ENCODE measurements around the gene CTCFL.

The CTCFL gene

DNA sequence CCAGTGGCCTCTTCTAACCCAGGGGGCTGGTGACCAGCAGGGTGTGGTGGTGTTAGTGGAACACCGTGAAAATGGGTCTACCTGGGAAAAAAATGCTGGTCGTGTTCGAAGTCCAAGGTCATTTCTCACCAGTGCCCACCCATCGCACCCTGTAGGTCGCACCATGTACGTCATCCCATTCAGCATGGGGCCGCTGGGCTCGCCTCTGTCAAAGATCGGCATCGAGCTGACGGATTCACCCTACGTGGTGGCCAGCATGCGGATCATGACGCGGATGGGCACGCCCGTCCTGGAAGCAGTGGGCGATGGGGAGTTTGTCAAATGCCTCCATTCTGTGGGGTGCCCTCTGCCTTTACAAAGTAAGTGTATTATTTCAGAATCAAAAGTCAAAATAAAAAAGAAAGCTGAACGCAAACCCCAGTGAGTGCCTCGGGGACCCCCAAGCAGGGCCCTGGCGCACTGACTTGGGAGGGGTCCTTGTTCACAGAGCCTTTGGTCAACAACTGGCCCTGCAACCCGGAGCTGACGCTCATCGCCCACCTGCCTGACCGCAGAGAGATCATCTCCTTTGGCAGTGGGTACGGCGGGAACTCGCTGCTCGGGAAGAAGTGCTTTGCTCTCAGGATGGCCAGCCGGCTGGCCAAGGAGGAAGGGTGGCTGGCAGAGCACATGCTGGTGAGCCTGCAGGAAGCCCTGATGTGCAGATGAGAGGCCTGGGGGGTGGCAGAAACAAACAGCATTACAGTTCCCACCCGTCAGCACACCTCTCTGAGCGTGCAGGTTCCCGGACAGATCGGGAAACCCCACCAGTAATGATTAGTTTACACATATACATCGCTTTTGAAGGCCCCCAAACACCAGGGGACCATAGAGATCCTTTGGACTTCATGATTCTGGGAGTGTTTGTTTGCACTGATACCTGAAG is 37.9 kb upstream of the CTCFL start:
- H3K27me3 ChIP-seq (ENCODE audit: insufficient read depth, poor library complexity, severe bottlenecking), result no peaks in the 10 kb centered on the region
- DNase-seq (ENCODE audit: low read depth in 1 of 2, low spot score in 1 of 2), result no peak
- no peak overlapping the region for H3K4me3 ChIP-seq (replicated peaks; ENCODE audit: insufficient read depth, low read length)
- H3K27ac ChIP-seq (replicated peaks), result no peak overlapping the region
- TF ChIP-seq, protein P1, sequence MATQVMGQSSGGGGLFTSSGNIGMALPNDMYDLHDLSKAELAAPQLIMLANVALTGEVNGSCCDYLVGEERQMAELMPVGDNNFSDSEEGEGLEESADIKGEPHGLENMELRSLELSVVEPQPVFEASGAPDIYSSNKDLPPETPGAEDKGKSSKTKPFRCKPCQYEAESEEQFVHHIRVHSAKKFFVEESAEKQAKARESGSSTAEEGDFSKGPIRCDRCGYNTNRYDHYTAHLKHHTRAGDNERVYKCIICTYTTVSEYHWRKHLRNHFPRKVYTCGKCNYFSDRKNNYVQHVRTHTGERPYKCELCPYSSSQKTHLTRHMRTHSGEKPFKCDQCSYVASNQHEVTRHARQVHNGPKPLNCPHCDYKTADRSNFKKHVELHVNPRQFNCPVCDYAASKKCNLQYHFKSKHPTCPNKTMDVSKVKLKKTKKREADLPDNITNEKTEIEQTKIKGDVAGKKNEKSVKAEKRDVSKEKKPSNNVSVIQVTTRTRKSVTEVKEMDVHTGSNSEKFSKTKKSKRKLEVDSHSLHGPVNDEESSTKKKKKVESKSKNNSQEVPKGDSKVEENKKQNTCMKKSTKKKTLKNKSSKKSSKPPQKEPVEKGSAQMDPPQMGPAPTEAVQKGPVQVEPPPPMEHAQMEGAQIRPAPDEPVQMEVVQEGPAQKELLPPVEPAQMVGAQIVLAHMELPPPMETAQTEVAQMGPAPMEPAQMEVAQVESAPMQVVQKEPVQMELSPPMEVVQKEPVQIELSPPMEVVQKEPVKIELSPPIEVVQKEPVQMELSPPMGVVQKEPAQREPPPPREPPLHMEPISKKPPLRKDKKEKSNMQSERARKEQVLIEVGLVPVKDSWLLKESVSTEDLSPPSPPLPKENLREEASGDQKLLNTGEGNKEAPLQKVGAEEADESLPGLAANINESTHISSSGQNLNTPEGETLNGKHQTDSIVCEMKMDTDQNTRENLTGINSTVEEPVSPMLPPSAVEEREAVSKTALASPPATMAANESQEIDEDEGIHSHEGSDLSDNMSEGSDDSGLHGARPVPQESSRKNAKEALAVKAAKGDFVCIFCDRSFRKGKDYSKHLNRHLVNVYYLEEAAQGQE (IDR thresholded peaks at IDR 0.05; ENCODE audit: insufficient replicate concordance, low read depth), result no peak
- TF ChIP-seq SPI1 (IDR thresholded peaks at IDR 0.05; ENCODE audit: borderline replicate concordance, low read depth) (no peak), GABPA (IDR thresholded peaks at IDR 0.05; ENCODE audit: low read depth) (no peak), POLR2AphosphoS5 (IDR thresholded peaks at IDR 0.05; ENCODE audit: low read depth) (no peak)
- TF ChIP-seq, protein P2, sequence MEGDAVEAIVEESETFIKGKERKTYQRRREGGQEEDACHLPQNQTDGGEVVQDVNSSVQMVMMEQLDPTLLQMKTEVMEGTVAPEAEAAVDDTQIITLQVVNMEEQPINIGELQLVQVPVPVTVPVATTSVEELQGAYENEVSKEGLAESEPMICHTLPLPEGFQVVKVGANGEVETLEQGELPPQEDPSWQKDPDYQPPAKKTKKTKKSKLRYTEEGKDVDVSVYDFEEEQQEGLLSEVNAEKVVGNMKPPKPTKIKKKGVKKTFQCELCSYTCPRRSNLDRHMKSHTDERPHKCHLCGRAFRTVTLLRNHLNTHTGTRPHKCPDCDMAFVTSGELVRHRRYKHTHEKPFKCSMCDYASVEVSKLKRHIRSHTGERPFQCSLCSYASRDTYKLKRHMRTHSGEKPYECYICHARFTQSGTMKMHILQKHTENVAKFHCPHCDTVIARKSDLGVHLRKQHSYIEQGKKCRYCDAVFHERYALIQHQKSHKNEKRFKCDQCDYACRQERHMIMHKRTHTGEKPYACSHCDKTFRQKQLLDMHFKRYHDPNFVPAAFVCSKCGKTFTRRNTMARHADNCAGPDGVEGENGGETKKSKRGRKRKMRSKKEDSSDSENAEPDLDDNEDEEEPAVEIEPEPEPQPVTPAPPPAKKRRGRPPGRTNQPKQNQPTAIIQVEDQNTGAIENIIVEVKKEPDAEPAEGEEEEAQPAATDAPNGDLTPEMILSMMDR (IDR thresholded peaks at IDR 0.05; ENCODE audit: insufficient read depth, low read length), result no peak

DNA sequence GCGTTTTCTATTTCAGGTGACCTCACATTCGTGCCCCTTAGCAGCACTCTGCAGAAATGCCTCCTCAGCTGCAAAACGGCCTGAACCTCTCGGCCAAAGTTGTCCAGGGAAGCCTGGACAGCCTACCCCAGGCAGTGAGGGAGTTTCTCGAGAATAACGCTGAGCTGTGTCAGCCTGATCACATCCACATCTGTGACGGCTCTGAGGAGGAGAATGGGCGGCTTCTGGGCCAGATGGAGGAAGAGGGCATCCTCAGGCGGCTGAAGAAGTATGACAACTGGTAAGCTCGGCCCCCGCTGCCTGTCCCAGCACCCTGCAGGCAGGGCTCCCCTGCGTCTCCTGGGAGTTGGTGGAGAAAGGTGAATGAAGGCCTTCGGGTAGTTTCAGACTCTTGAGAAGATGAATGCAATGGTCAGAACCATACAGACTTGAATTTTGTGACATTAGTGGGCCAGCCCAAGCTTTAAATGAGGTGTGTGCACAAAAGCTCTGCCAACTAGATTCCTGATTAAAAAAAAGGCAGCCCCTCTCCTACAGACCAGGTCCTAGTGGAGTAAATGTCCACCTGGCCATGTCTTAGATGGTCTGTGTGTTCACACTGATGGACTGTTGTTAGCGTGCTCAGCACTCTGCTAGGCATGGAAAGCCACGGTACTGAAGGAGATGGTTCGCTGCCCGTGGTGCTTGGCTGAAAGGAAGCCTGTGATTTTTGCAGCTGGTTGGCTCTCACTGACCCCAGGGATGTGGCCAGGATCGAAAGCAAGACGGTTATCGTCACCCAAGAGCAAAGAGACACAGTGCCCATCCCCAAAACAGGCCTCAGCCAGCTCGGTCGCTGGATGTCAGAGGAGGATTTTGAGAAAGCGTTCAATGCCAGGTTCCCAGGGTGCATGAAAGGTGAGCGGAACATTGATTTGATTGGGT is 36.7 kb upstream of the CTCFL start:
- no peak for DNase-seq (ENCODE audit: low read depth in 1 of 2, low spot score in 1 of 2)

More for the DNA sequence above, 36.7 kb upstream of the CTCFL start:
- H3K4me3 ChIP-seq (replicated peaks; ENCODE audit: insufficient read depth, low read length), result no peak overlapping the region
- H3K27me3 ChIP-seq (ENCODE audit: insufficient read depth, poor library complexity, severe bottlenecking), result no peaks in the 10 kb centered on the region
- no peak overlapping the region for H3K27ac ChIP-seq (replicated peaks)
- TF ChIP-seq, protein P2 (IDR thresholded peaks at IDR 0.05; ENCODE audit: insufficient read depth, low read length), result no peak
- TF ChIP-seq, protein P1 (IDR thresholded peaks at IDR 0.05; ENCODE audit: insufficient replicate concordance, low read depth), result no peak
- TF ChIP-seq GABPA (IDR thresholded peaks at IDR 0.05; ENCODE audit: low read depth), result no peak
- TF ChIP-seq POLR2AphosphoS5 (IDR thresholded peaks at IDR 0.05; ENCODE audit: low read depth), result no peak
- no peak for TF ChIP-seq SPI1 (IDR thresholded peaks at IDR 0.05; ENCODE audit: borderline replicate concordance, low read depth)

Measured in HL-60 (cell line).